Heart right ventricle (tissue), 16 donors: ENCODE data around the gene PNPO. TPM values are rescaled to one million over a fixed set of nuclear protein-coding genes. Genes with fewer than 3 reads are reported as not detected.
"Not testable (repeated sequence)": the region's sequence is repeated elsewhere in the genome, so short reads cannot be mapped to it uniquely, and the experiment has no call there.

Experiments
- ATAC-seq, 8 donors: fragments of 200-7000 bp; cut with Tn5 transposase; one replicate each; pipeline ENCODE4 v1.9.1; 2020; ENCODE audit warnings: mild to moderate bottlenecking in 8 of 8, moderate library complexity in 8 of 8, moderate number of reproducible peaks in 1 of 8
- DNase-seq, 2 donors: peaks; one replicate each; pipeline ENCODE4 v3.0.0-alpha.2; 2020
- H3K27ac ChIP-seq, 10 donors: fragments of 200-600 bp; sonication (generic) in 2 of 10; one replicate each; pipeline versions ENCODE4 v1.5.0 to v1.8.0; 2020 to 2022; ENCODE audit warnings: mild to moderate bottlenecking in 3 of 10
- H3K27me3 ChIP-seq, 7 donors: fragments of 200-600 bp; one replicate each; pipeline ENCODE4 v1.8.0; 2021 to 2022; ENCODE audit warnings: mild to moderate bottlenecking in 2 of 7
- H3K36me3 ChIP-seq, 9 donors: fragments of 200-600 bp; sonication (generic) in 1 of 9; one replicate each; pipeline versions ENCODE4 v1.5.0 to v1.8.0; 2020 to 2022; ENCODE audit warnings: mild to moderate bottlenecking in 2 of 9
- H3K4me1 ChIP-seq, 9 donors: fragments of 200-600 bp; sonication (generic) in 1 of 9; one replicate each; pipeline versions ENCODE4 v1.5.0 to v1.8.0; 2020 to 2022; ENCODE audit warnings: mild to moderate bottlenecking in 4 of 9
- H3K4me3 ChIP-seq, 10 donors: fragments of 200-600 bp; sonication (generic) in 2 of 10; one replicate each; pipeline versions ENCODE4 v1.5.0 to v1.8.0; 2020 to 2022; ENCODE audit warnings: mild to moderate bottlenecking in 7 of 10, moderate library complexity in 2 of 10
- H3K9me3 ChIP-seq, 11 donors: fragments of 200-600 bp in 10 of 11; sonication (generic) in 2 of 11; one replicate each; pipeline versions ENCODE4 v1.5.0 to v1.8.0; 2013 to 2022; ENCODE audit warnings: mild to moderate bottlenecking in 2 of 11, control low read depth in 1 of 11, moderate library complexity in 1 of 11
- WGBS, 2 donors: extraction: QIAGEN DNeasy Blood & Tissue Kit; methylation state at CpG; one replicate each; pipeline ENCODE4 v1.1.7; 2013; ENCODE audit warnings: inconsistent platforms in 1 of 2; 5-methylcytosine and 5-hydroxymethylcytosine counted together
- intact Hi-C, 10 donors: fragments of 100-400 bp; cut with DNase I; formaldehyde crosslinking; loops; one replicate each; pipeline versions ENCODE4 v1.11.1 to v1.14.2; 2022
- polyA plus RNA-seq, 2 donors: library from polyadenylated mRNA; stranded (reverse); fragments of 200-250 nt; gene quantifications; one replicate each; pipeline ENCODE4 v1.2.3, GENCODE V29; 2013
- total RNA-seq, 10 donors: library from RNA; stranded (reverse); fragmentation: NEBNext Ultra II Directional in 3 of 10; extraction: Animal tissue kit (Norgen Biotek cat#: 25700) in 3 of 10; gene quantifications; one replicate each; pipeline versions ENCODE4 v1.2.1 to v1.2.4, GENCODE V29; 2021 to 2023
- TF ChIP-seq, protein P1 (sequence below), 9 donors: fragments of 200-600 bp; sonication (generic) in 2 of 9; IDR thresholded peaks; one replicate each; pipeline versions ENCODE4 v1.5.0 to v1.8.0; 2021 to 2022; ENCODE audit warnings: antibody characterized with exemption in 9 of 9, mild to moderate bottlenecking in 5 of 9, moderate library complexity in 1 of 9
- donor health status: Arrhythmogenic right ventricular cardiomyopathy.
- donor health status: ischemic (EF 13 %, LVEDD 7.1; RV severe dilation, severe dysfunction).
- donor health status: healthy with polysubstance abuse.
- donor health status: DM: no; HTN: yes; CAD: no.
- donor health status: DM: no; HTN: no; CAD: no.
- donor health status: ischemic (EF 25% LVEDD 6.9; RV normal size, moderate dysfunction).
- donor health status: ischemic (EF 25% LVEDD 5.7; RV mildly dilated, moderate dysfunction).
- donor health status: healthy.
- donor health status: DM: yes; HTN: yes; CAD: no.
- donor health status: Ischemic cardiomyopathy.
- donor health status: ischemic (EF 35%, LVEDD 5.7; RV mildly dilated, moderate dysfunction).
- donor health status: nonischemic (EF 11% LVEDD 7.7; RV severe dilation, severe dysfunction).
- donor health status: DM: yes; HTN: yes; CAD: no.
- donor health status: PGD.
- donor health status: ischemic (EF 29% LVEDD 5.4; RV normal size, mild dysfunction).
- donor health status: nonischemic (EF 23%, LVEDD 6.1; RV moderate dilation, normal function).

The PNPO gene
- total and polyA plus RNA-seq, 12 donors = 9.5 to 37.0 (median 29.9) TPM

DNA sequence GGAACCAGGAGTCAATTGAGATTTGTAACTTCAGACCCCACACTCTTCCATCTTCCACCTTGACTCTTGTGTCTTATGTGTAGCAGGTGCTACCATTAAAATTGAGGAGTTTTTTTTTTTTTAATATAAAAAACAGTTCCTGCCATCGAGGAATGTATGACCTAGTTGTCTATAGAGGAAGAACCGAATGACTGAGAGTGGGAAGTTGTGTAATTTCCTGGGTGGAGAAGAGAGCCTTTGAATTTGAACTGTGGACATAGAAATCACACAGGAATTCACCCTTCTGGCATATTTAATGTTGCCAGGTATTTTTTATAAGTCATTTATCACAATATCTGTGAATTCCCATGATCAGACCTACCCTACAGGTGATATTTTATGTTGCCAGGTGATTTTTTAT, 23.4 kb upstream of the PNPO start:
- 49 to 62% methylated on average over 2 of the region's 2 CpGs for WGBS, 2 donors
- no peaks in the 10 kb centered on the region for H3K9me3 ChIP-seq
- H3K4me1 ChIP-seq = peaks cover 8 to 41% (median 24%) of the 10 kb centered on the region in 9 donors
- intact Hi-C loops = no loop called here
- DNase-seq (no peak), ATAC-seq (no peak)
- TF ChIP-seq, protein P1, sequence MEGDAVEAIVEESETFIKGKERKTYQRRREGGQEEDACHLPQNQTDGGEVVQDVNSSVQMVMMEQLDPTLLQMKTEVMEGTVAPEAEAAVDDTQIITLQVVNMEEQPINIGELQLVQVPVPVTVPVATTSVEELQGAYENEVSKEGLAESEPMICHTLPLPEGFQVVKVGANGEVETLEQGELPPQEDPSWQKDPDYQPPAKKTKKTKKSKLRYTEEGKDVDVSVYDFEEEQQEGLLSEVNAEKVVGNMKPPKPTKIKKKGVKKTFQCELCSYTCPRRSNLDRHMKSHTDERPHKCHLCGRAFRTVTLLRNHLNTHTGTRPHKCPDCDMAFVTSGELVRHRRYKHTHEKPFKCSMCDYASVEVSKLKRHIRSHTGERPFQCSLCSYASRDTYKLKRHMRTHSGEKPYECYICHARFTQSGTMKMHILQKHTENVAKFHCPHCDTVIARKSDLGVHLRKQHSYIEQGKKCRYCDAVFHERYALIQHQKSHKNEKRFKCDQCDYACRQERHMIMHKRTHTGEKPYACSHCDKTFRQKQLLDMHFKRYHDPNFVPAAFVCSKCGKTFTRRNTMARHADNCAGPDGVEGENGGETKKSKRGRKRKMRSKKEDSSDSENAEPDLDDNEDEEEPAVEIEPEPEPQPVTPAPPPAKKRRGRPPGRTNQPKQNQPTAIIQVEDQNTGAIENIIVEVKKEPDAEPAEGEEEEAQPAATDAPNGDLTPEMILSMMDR (IDR thresholded peaks at IDR 0.05) = no peak
- no peak overlapping the region for H3K4me3 ChIP-seq
- H3K27ac ChIP-seq = peak overlapping the region in 1 of 10 donors; percentile 41
- peaks cover 0 to 68% (median 7%) of the 10 kb centered on the region in 9 donors for H3K36me3 ChIP-seq
- H3K27me3 ChIP-seq = no peaks in the 10 kb centered on the region

DNA sequence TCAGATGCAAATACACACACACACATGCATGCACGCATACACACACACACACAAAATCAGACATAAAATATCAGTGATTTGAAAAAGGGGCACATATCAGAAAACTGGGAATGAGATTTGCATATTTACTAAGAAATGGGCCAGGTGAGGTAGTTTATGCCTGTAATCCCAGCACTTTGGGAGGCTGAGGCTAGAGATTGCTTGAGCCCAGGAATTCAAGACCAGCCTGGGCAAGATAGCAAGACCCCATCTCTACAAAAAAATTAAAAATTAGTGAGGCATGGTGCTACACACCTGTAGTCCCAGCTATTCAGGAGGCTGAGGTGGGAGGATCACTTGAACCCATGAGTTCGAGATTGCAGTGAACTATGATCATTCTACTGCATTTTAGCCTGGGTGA, 22.4 kb upstream of the PNPO start:
- 93 to 97% methylated on average over 2 of the region's 2 CpGs for WGBS, 2 donors
- Histone ChIP-seq H3K4me3 (no peak overlapping the region), H3K27me3 (no peaks in the 10 kb centered on the region), H3K4me1 (peaks cover 8 to 39% (median 24%) of the 10 kb centered on the region in 9 donors), H3K9me3 (no peaks in the 10 kb centered on the region), H3K27ac (no peak overlapping the region), H3K36me3 (peaks cover 0 to 77% (median 13%) of the 10 kb centered on the region in 9 donors)
- ATAC-seq = no peak
- TF ChIP-seq, protein P1 (IDR thresholded peaks at IDR 0.05) = no peak
- intact Hi-C loops = no loop called here
- DNase-seq = no peak

DNA sequence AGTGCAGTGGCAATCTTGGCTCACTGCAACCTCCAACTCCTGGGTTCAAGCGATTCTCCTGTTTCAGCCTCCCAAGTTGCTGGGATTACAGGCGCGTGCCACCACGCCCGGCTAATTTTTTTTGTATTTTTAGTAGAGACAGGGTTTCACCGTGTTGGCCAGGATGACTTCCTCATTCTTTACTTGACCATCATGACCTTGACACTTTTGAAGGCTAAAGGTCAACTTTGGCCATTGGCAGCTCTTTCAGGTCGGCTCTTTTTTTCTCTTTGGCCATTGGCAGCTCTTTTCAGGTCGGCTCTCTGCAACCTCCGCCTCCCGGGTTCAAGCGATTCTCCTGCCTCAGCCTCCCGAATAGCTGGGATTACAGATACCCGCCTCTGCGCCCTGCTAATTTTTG, 21.5 kb upstream of the PNPO start:
- ATAC-seq, H3K27me3 ChIP-seq, H3K4me3 ChIP-seq, H3K27ac ChIP-seq, intact Hi-C loops, H3K9me3 ChIP-seq, DNase-seq: not testable (repeated sequence)
- Histone ChIP-seq H3K36me3 (peaks cover 0 to 86% (median 22%) of the 10 kb centered on the region in 9 donors), H3K4me1 (peaks cover 0 to 30% (median 22%) of the 10 kb centered on the region in 9 donors)
- 96 to 97% methylated on average over 14 of the region's 14 CpGs for WGBS, 2 donors

DNA sequence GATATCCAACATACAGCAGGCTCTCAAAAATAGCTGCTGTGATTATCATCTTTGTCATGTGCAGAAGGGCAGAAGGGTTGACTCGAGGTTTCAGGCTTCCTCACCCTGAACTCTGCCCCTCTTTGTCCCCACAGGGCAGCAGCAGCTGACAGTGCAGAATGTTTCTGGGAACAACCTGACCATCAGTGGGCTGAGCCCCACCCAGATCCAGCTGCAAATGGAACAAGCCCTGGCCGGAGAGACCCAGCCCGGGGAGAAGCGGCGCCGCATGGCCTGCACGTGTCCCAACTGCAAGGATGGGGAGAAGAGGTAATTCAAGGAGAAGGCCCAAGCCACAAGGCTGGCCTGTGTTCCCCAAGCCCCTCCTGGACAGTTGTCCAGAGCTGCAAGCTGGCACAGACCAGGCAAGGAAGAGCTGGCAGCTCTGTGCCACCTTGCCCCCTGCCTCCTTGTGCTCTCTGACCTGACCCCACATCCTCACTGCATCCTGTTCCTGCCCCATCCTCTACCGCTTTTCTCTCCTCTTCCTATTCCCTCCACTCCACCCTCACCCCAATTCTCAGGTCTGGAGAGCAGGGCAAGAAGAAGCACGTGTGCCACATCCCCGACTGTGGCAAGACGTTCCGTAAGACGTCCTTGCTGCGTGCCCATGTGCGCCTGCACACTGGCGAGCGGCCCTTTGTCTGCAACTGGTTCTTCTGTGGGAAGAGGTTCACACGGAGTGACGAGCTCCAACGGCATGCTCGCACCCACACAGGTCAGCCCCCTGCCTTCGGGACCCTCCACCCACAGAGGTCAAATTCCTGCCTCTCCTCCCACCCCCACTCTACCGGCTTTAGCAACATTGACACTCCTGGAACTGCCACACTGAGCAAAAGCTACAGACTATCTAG, 16.3 kb upstream of the PNPO start:
- no peak overlapping the region for H3K27ac ChIP-seq
- DNase-seq (no peak), ATAC-seq (no peak)
- no peaks in the 10 kb centered on the region for H3K9me3 ChIP-seq
- peaks cover 0 to 22% (median 4%) of the 10 kb centered on the region in 9 donors for H3K4me1 ChIP-seq
- H3K27me3 ChIP-seq = no peaks in the 10 kb centered on the region
- TF ChIP-seq, protein P1 (IDR thresholded peaks at IDR 0.05) = no peak
- peaks cover 0 to 90% (median 38%) of the 10 kb centered on the region in 9 donors for H3K36me3 ChIP-seq
- intact Hi-C loops = no loop called here
- no peak overlapping the region for H3K4me3 ChIP-seq
- 87% methylated on average over 23 of the region's 23 CpGs for WGBS, 2 donors

DNA sequence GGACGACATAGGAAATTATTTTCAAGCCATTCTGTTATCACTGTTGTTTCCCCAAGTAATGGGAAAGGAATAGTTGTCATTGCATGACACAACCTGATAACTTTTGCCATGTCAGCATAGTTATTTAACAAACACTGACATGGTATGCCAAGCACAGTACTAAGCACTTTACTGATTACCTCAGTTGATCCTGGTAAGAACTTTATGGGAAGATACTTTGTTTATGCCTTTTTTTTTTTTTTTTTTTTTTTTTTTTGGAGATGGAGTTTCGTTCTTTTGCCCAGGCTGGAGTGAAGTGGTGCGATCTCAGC, 15.7 kb upstream of the PNPO start:
- Histone ChIP-seq H3K27me3 (no peaks in the 10 kb centered on the region), H3K4me3 (no peak overlapping the region), H3K9me3 (no peaks in the 10 kb centered on the region), H3K27ac (no peak overlapping the region), H3K4me1 (peaks cover 0 to 22% (median 8%) of the 10 kb centered on the region in 9 donors), H3K36me3 (peaks cover 0 to 96% (median 38%) of the 10 kb centered on the region in 9 donors)
- intact Hi-C loops = no loop called here
- DNase-seq (no peak), ATAC-seq (no peak)
- WGBS, 2 donors = 71 to 75% methylated on average over 3 of the region's 3 CpGs
- TF ChIP-seq, protein P1 (IDR thresholded peaks at IDR 0.05) = no peak
